HS-5 (cell line): ENCODE results near the gene FMNL2.
A peak's percentile ranks its signal among the peaks of the same experiment; 100 is the strongest.

Experiments
- DNase-seq: peaks from one replicate; pipeline ENCODE4 v3.0.0-alpha.2; 2012; ENCODE audit warnings: low read depth

The FMNL2 gene

DNA sequence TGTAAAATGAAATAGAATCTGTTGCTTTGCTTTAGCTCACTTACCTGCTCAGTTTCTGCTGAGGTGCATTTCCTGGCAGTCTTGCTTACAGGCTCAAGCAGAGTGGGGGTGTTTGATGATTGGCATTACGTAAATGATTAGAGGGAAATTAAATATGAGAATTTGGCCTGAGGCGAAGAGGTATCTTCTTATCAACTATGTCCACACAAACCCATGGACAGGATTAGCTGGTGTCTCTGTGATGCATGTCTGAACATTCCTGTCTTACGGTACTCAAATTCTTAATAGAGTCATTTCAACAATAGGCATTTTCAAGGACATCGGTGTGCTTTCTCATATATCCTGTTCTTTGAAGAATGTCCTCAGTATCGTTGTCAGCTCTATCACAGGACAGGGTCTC lies 280.2 kb downstream of the FMNL2 start:
- no peak for DNase-seq

DNA sequence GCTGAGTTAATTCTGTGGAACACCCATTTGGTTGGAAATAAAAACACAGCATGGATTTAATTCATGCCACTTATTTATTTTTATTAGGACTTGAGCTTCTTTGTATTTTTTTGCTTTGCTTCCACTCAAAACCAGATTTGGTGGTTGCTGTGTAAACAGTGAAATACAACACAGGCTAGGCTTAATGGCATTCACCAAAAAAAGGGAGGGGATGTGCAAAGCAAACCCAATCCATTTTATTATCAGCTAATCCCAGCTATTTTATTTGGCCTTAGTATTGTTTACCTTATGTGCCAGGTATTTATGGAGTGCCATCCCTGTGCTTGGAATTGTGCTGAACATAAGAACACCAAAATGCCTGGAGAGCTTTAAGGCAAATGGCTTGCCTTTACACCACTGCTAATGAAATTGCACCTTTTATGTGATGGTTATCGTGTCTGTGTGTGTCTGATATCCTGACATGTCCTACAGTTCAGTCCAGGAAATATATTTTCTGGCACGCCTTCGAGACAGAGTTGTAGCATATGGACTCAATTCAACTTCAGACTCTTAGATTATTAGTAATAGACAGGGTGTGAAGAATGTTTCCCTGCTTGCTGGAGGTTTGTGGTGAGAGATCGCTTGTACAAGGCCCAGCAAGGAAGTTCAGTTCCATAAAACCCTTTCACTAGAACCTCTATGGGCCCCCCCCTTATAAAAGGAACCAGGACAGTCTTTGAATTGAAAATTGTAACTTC lies 282.6 kb downstream of the FMNL2 start:
- DNase-seq: no peak

DNA sequence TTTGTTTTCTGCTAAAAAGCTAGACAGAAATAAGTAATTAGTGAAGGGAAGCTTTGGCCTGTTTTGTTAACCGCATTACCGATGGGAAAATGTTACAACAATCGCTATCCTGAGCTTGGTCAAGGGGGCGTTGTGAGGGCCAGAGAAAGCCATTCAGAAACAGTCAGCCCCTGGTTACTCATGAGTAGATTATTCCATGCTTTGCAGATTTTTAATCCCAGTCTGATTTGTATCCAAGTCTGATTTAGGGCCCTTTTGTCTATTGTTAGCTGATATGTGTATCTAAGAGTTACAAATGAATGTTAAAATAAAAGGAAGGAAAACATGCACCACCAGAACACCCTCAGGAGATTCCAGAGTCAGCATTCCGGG lies 283.2 kb downstream of the FMNL2 start:
- no peak for DNase-seq

DNA sequence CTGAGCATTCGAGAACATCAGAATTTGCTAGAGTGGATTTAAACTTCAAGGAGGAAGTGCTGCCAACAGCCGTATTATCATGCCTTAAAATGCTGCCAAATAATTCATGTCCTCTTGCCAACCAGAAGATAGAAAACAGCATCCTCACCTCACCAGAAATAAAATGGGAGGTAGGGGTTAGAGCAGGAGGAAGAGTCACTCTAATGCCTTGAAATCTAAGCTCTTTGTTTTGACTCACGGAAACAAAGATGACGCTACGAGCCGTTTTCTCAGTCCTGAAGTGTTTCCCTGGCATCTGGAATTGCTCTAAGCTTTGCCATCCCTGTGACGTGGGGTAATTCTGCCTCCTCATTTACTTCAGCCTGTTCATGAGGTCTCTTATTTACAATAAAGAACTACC lies 285.2 kb downstream of the FMNL2 start:
- no peak for DNase-seq

DNA sequence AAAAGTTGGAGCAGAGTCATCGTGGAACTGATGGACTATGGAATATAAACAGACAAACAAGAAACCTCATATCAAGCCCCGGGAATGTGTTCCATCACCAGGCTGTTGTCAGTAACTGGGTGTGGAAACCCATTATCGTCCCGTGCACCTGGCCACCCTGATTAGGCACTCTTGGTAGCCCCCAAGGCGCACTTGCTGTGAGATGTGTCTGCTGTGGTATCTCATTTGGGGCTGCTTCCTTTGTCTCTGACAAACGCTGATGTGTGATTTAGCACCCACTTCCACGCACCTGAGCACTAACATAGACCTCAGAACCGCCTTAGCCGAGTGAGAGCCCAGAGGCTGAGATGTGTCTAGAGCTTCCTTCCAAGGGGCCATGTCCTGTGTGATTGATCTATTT lies 286.0 kb downstream of the FMNL2 start:
- DNase-seq: no peak

DNA sequence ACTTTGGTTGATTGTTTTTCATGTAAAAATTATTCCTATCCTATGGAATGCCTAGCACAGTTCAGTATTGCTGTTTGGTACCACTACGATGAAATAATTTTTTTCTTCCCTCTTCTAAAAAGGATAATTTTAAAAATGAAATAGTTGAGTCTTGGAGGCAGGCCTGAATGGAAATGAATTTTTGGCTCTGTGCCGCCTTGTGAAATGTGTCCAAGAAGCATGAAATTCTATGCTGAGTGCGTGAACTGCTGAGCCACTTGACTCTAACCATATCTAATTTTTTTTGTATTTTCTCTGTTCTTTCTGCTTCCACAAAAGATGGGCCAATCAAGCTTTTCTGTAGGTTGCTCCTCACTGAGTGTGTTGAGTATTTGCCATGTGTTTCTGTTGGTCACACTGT lies 287.2 kb downstream of the FMNL2 start:
- no peak for DNase-seq

DNA sequence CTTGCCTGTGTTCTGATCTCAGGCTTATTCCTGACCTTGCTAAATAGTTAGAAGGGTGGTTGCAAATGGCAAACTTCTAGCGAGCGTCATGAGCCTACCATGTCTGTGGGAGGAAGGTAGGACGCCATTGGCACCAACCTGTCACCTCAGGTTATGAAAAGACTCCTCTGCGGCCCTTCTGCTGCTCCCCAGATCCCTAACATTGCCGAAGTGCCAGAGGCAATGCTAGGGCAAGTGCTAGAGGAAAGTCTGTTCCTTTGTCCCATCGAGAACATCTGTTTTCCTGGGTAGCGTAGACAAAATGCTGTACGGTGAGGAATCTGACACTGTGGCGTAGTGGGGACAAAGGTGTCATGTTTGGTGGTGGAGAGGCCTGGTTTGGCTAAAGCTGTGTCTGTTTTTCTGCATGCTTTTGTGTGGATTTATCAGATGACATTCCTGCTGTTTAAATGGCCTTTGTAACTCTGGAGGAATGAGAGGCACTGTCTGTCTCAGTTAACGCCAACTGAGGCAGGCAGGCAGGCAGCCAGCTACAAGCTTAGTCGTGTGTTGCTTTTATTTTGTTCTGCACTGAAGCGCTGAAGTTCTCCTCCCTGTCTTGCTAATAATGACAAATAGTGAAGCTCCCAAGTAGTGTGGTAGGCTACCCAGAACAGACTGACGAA lies 288.2 kb downstream of the FMNL2 start:
- DNase-seq: no peak

DNA sequence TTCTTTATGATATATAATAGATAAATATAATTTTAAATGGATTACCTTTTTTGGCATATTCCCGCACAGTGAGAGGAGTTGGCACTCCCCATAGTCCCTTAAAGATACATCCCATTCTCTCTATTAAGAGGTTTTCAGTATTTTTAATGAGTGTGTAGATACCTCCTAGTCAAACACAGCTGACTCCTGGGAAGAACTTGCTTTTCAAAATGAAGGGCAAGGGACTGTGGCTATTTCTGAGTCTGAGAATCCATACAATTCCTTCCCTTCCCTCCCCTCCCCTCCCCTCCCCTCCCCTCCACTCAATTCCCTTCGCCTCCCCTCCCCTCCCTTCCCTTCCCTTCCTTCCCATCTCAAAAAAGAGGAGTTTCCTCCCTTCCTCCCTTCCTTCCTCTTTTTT lies 288.8 kb downstream of the FMNL2 start:
- DNase-seq: no peak

DNA sequence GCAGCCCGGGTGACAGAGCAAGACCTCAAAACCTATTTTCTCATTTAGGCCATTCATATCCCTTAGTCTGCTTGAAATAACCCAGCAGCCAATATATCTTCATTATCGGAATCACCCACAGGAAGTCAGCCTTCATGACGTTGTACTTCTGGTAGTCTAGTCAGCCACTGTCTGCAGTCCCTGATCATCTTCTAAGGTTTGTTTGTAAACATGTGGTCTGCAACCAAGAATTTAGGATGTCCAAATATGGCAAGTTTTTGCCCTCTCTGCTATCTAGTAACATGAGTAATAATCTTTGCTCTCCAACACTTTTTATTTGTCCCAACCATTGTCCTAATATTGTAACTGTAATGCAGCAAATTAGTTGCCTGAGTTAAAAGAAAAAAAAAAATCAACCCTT lies 289.8 kb downstream of the FMNL2 start:
- DNase-seq: no peak

DNA sequence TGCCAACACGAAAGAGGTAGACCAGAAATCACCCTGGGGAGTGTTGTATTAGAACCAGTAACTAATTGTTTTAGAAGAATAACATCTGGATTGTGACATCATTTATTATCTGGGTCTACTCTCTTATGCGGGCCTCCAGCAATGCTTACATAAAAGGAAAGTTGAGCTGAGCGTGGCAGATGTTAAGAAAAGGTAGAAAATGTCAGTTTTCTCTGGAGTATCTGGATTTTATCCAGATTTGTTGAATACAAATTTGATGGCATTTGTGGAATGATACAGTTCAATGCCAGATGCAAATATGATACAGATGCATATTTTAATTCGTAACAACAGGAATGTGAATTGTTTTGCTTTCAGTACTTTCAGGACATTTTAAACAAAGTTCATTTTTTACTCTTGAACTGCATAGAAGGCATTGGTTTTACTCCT lies 292.0 kb downstream of the FMNL2 start:
- no peak for DNase-seq

DNA sequence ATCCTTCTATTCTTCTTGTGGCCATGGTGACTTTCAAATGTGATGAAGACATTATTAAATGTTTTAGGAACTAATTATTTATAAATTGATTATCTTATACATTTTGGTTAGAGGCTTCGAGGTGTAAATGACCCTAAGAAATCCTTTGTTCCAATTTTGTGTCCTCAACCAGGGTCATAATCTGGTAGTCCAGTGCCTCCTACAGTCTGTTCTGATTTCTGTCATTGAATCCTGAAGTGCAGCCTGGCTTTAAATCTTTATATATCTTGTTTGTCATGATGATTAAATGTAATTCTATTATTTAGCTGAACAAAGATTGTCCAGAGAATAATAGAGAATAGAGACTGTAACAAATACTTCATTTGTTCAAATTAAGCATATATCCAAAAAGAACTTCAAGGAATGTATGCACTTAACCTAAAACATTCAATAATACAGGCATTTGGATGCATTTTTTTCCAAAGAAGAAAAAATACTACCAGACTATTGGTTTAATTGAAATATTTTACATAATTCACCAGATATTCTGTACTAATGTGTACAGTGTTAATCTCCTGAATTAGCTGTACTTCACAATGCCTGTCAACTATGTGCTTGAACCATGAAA lies 292.5 kb downstream of the FMNL2 start:
- no peak for DNase-seq

DNA sequence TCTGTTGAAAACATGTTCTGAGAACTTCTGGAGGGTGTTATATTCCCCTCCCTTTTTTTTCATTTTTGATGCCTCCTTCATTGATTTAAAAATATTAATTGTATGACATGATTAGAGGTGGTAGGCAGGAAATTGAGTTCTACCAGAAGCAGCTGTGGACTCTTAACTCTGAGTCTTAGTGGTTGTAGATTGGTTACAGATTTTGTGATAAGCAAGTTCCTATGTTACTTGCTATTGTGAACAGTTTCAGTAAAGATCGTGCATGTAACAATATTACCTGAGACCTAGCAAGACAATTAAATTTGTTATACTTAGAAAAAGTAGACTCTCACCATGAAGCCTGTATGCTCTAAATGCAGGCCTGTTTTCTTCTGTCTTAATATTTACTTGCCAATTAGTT lies 294.2 kb downstream of the FMNL2 start:
- no peak for DNase-seq

DNA sequence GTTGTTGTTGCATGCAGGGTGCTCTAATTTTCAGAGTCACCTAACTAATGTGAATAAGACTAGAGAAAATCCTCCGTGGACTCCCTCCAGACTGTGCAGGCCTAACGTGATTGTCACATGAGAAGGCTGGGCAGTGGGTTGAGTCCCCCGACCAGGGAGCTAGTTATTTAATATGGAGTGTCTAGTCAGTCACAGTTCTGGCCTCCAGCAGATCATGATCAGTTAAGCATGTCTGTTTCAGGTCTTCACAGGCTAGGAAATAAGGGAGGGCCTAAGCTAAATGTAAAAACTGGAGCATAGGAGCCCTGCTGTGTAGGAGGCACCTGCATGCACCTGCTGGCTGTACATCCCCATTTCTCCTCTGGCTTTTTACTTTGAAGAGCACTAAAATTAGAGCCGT lies 295.5 kb downstream of the FMNL2 start:
- no peak for DNase-seq

DNA sequence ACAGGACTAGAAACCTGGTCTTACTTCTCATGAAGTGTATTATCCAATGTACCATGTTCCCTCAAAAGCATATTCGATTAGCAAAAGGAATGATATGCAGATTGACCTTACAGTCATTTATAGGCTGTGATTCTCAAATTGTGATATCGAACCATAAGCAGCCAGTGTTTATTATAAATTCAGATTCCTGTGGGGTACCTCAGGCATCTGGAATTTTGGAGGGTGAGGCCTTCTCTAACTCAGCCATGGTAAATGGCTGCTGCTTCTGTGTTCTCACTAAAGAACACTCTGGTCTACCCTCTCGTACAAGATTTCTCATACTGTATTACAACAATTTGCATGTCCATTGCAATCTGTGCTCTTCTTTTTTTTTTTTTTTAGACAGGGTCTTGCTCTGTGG lies 297.8 kb downstream of the FMNL2 start:
- no peak for DNase-seq

DNA sequence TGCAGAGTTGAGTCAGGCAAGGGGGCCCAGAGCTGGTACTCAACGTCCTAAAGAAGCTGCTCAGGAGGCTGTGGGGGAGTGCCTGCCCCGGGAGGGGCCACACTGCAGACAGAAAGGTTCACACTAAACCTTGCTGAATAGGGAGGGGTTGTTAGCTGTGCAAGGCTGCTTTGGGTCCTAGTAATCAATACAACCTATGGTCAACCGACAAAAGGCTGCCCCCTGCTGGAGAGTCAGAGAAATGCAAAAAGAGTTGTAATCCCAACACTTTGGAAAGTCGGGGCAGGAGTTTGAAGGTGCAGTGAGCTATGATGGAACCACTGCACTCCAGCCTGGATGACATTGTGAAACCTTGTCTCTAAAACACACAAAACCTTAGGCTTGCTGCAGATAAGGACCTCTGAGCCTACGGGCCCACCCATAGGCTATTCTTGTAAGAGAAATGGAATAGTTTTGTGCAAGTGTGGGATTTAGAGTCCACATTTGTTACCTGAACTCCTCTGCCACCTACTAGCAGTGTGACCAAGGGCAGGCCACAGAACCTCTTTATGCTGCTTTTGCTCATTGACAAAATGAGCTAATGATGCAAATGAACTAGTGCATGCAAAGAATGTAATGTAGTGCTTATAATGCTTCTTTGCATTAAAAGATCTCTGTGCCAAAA lies 300.8 kb downstream of the FMNL2 start:
- DNase-seq: no peak

DNA sequence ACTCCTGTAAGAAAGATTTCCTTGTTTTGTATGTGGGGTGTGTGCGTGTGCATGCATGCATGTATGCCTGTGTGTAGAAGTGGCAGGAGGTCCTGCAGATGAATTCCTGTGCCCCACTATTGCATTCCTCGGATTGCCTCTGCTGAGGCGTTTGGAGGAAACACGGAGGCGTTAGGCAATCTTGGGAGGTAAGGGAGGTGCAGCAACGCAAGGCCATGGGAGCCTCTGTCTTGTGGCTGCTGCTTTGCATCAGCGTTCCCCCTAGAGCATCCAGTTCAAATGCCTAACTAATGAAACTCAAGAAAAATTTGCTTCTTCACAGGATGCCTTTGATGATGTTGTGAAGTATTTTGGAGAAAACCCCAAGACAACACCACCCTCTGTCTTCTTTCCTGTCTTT lies 302.3 kb downstream of the FMNL2 start:
- no peak for DNase-seq

DNA sequence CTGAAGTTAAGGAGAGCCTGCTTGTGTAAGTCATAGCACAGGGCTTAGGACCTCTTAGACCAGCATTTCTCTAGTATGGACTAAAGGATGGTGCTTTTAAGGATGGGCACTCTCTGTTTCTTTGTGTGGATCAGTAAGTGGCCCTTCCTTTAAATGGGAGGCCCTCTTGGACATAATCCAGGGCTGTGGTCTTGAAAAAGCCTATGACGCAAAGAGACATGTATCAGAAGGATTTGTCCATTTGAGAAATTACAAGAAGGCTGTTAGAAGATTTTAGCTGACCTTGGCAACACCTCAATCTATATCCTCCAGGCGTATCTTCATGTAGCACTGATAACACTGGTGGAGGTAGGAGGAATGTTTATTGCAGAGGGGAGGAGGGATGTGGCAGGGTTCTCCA lies 303.1 kb downstream of the FMNL2 start:
- DNase-seq: no peak

DNA sequence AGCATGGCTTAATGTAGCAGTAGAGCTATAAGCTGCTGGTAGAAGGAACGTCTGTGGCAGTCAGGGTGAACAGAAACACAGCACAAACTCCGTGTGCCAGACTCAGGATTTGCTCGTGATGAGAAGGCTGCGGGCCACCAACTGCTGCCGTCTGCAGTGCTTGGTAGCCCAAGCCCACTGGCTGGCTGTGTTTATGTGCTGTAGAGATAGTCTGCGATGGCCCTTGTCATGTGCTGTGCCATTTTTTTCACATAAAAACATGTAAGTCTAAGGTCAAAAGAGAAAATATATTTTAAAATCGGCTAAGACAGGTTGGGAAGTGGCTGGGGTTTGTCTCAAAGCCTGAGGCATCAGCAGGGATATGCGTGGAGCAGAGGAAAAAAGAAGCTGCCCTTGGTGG lies 303.6 kb downstream of the FMNL2 start:
- no peak for DNase-seq

DNA sequence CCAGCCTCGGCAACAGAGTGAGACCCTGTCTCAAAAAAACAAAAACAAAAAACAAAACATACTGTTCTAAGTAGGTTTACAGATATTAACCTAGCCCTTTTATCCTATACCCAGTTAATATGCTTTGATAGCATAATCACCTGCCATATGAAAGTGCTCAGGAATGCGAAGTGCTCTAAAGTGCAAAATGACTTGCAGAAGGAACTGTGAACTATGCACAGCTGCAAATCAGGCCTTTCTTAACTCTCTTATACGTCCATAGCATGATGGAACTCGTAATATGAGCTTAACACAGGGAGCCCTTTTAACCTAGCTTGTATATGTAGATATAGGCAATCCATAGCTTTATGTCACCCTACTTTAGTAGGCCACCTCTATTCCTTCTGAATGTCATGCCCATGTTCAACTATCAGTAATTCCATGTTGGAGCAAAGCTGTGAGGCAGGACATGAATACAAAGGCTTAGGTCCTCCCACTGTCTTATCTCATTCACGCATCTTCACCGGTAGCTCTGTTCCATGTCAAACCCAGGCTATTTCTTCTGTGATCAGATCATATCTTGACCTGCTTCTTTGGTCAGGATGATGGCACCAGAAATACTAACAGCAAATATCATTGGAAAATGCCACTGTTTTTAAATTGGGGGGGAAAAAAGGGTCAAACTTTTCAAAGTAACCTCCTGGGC lies 309.4 kb downstream of the FMNL2 start:
- no peak for DNase-seq

DNA sequence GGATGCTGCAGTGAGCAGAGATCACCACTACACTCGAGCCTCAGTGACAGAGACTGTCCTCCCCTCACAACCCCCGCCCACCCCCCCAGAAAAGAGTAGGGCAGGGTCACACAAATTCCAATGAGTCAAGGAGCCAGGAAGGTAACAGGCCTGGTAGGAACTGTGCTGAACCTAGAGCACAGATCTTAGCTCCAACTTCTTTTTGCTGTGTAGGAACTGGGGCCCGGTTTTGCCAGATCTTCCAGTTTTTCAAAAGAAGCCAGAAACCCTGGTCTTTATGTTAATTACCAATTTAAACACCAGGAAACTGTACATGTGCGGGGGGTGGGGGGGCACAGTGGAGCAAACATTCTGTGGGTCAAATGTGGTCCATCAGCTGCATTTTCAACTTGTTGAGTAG lies 311.3 kb downstream of the FMNL2 start:
- DNase-seq: no peak

DNA sequence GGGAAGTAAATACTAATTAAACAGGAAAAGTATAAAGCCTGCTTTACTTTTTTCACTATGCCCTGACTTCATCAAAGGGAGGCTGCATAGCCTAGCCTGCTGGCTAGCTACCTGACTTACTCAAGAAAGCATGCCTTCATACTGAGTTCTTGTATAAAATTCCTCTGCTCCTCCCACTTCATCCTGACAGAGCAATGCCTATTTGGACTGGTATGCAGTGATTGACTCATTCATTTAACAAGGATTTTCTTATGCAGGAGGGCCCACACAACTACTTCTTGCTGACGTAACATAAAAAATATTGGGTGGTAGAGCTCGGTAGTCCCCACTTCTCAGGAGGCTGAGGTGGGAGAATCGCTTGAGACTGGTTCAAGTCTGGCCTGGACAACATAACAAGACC lies 311.8 kb downstream of the FMNL2 start:
- peak; percentile 89 for DNase-seq

DNA sequence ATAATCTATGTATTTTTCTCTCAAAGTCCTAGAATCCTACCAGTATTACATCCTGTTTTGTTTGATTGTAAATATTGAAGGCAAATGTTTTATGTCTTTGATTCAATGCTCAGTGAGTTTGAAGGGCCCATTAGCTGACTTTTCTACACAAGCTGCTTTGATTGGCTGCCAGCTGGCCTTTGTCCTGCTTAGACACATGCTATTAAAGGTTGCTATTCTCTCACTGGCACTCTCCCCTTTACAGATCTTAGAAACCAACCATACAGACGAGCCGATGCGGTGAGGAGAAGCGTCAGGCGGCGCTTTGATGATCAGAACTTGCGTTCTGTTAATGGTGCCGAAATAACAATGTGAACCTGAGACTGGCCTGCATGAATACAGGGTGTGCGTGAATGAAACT lies 312.6 kb downstream of the FMNL2 start:
- no peak for DNase-seq

DNA sequence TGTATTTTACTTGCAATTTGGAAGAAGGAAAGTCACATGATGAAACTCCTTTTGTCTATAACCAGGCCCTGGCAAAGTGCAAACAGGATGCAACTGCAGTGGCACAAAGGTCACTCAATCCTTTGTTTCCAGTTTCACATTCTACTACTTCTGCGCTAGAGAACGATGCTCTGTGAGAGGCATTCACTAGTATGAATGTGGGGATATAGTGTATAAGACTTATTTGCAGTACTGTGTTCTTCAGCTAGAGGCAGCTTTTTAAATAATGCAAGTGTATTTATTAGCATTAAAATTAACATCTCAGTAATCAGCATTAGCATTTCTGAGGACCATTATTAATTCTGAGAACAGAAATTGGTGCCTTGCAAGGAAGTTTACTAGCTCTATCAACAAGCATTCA lies 313.4 kb downstream of the FMNL2 start:
- no peak for DNase-seq
